Breast epithelium (tissue), 3 donors: ENCODE results near the gene CCBE1.

ENCODE experiments used
- POLR2A ChIP-seq: fragments of 450-650 bp; IDR thresholded peaks from one replicate; pipeline ENCODE4 v1.6.1; 2016; ENCODE audit warnings: antibody characterized with exemption, mild to moderate bottlenecking, moderate library complexity
- TF ChIP-seq, protein P1 (sequence below), 3 donors: fragments of 450-650 bp; IDR thresholded peaks; one replicate each; pipeline ENCODE4 v1.5.1; 2016 to 2017; ENCODE audit warnings: antibody characterized with exemption in 3 of 3, mild to moderate bottlenecking in 3 of 3, moderate library complexity in 3 of 3

DNA sequence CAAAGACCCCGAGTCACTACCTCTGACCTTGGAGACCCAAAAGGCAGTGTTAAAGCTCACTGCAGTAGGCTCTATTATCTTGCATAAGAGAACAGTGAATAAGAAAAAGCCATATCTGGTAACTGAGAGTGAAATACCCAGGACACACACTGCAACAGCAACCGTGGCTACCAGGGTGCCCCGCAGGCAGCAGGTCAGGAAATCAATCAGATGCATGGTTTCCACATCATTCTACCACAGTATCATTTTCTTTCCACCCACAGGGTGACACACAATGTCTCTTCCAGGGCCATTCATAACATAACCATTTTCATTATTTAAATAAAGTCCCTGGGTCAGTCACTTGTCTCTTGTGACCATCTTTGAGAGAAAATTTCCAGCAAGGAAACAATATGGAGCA lies 131.3 kb downstream of the CCBE1 start:
- TF ChIP-seq, protein P1, sequence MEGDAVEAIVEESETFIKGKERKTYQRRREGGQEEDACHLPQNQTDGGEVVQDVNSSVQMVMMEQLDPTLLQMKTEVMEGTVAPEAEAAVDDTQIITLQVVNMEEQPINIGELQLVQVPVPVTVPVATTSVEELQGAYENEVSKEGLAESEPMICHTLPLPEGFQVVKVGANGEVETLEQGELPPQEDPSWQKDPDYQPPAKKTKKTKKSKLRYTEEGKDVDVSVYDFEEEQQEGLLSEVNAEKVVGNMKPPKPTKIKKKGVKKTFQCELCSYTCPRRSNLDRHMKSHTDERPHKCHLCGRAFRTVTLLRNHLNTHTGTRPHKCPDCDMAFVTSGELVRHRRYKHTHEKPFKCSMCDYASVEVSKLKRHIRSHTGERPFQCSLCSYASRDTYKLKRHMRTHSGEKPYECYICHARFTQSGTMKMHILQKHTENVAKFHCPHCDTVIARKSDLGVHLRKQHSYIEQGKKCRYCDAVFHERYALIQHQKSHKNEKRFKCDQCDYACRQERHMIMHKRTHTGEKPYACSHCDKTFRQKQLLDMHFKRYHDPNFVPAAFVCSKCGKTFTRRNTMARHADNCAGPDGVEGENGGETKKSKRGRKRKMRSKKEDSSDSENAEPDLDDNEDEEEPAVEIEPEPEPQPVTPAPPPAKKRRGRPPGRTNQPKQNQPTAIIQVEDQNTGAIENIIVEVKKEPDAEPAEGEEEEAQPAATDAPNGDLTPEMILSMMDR (IDR thresholded peaks at IDR 0.05), result no peak
- TF ChIP-seq POLR2A, result no peak
